Stomach (tissue), 9 donors: ENCODE measurements around the gene TMIGD2. TPM values are rescaled to one million over a fixed set of nuclear protein-coding genes. Genes with fewer than 3 reads are reported as not detected.

Source experiments
- DNase-seq, 2 donors: peaks; one replicate each; pipeline versions ENCODE4 v3.0.0 to v3.0.0-alpha.2; 2013 to 2019
- H3K27ac ChIP-seq, 5 donors: fragments of 200-600 bp in 4 of 5; sonication (generic) in 4 of 5; one replicate each; pipeline ENCODE4 v1.5.1; 2013 to 2019; ENCODE audit warnings: mild to moderate bottlenecking in 1 of 5, moderate library complexity in 1 of 5
- H3K27me3 ChIP-seq, 3 donors: fragments of 200-600 bp; sonication (generic); one replicate each; pipeline ENCODE4 v1.5.1; 2017 to 2019; ENCODE audit warnings: mixed run types in 1 of 3
- H3K36me3 ChIP-seq, 4 donors: fragments of 200-600 bp; sonication (generic); 1 replicate in 3 of 4; 2 replicates in 1 of 4; pipeline ENCODE4 v1.5.1; 2016 to 2019
- H3K4me1 ChIP-seq, 4 donors: fragments of 200-600 bp; sonication (generic); one replicate each; pipeline ENCODE4 v1.5.1; 2016 to 2019
- H3K4me3 ChIP-seq, 4 donors: fragments of 200-600 bp; sonication (generic) in 3 of 4; one replicate each; pipeline ENCODE4 v1.5.1; 2016 to 2019; ENCODE audit warnings: mild to moderate bottlenecking in 1 of 4
- H3K9me3 ChIP-seq, 4 donors: fragments of 200-600 bp; sonication (generic); one replicate each; pipeline ENCODE4 v1.5.1; 2016 to 2019
- CTCF ChIP-seq, 7 experiments: fragments of 450-650 bp in 4 of 7; fragments of 200-600 bp in 3 of 7; sonication (generic) in 3 of 7; IDR thresholded peaks; one replicate each; pipeline ENCODE4 v1.5.1; 2016 to 2019; ENCODE audit warnings: antibody characterized with exemption in 7 of 7, control low read depth in 2 of 7, mild to moderate bottlenecking in 1 of 7
- EP300 ChIP-seq: sonication (generic); formaldehyde crosslinking; IDR thresholded peaks from one replicate; pipeline ENCODE4 v1.6.1; 2017; ENCODE audit warnings: antibody characterized with exemption
- POLR2A ChIP-seq, 4 donors: fragments of 450-650 bp; IDR thresholded peaks; one replicate each; pipeline ENCODE4 v1.6.1; 2016; ENCODE audit warnings: antibody characterized with exemption in 4 of 4, control low read depth in 2 of 4, mild to moderate bottlenecking in 1 of 4, moderate library complexity in 1 of 4
- POLR2AphosphoS5 ChIP-seq, 3 donors: sonication (generic); formaldehyde crosslinking; IDR thresholded peaks; one replicate each; pipeline ENCODE4 v1.6.1; 2016; ENCODE audit warnings: antibody characterized with exemption in 3 of 3
- WGBS, 5 donors: extraction: QIAGEN DNeasy Blood & Tissue Kit in 3 of 5; methylation state at CpG; one replicate each; pipeline versions ENCODE4 v1.1.5 to v1.1.7; 2013 to 2018; 5-methylcytosine and 5-hydroxymethylcytosine counted together
- intact Hi-C: fragments of 100-400 bp; cut with DNase I; formaldehyde crosslinking; loops from one replicate; pipeline ENCODE4 v1.15.1; 2023; ENCODE audit warnings: low total_unique reads
- polyA plus RNA-seq, 3 donors: library from polyadenylated mRNA; stranded (reverse); fragments of 200-250 nt; gene quantifications; one replicate each; pipeline ENCODE4 v1.2.3, GENCODE V29; 2013
- total RNA-seq, 5 donors: library from RNA; depleted of rRNA; stranded (reverse); fragments of >200 nt; gene quantifications; one replicate each; pipeline versions ENCODE4 v1.1.0 to v1.2.3, GENCODE V29; 2014 to 2016
- donor health status: healthy with polysubstance abuse.
- donor health status: Bipolar disorder and iron deficiency.
- donor health status: healthy.

The TMIGD2 gene
- total and polyA plus RNA-seq, 8 donors: 0.55 to 1.1 TPM; not detected in 6

- no peak for DNase-seq
- peaks cover 0 to 7% (median 0%) of the 10 kb centered on the region in 4 donors for H3K9me3 ChIP-seq
- intact Hi-C loops: no loop called here
- H3K4me1 ChIP-seq: peaks cover 0 to 6% (median 2%) of the 10 kb centered on the region in 4 donors
- H3K4me3 ChIP-seq: no peak overlapping the region
- no peak for TF ChIP-seq POLR2A (IDR thresholded peaks at IDR 0.05)
- no peak for TF ChIP-seq CTCF (IDR thresholded peaks at IDR 0.05)
- no peak for TF ChIP-seq EP300
- TF ChIP-seq POLR2AphosphoS5 (IDR thresholded peaks at IDR 0.05): no peak
- 94 to 96% (median 95%) methylated on average over 10 to 11 of the region's 11 CpGs for WGBS, 5 donors
- H3K27ac ChIP-seq: no peak overlapping the region
- no peaks in the 10 kb centered on the region for H3K27me3 ChIP-seq
- H3K36me3 ChIP-seq: peaks cover 67 to 100% (median 98%) of the 10 kb centered on the region in 4 donors
Measured at GRCh38 chr19:4260613-4261191, 41.5 kb downstream of the TMIGD2 start.

- no peaks in the 10 kb centered on the region for H3K4me1 ChIP-seq
- H3K4me3 ChIP-seq: no peak overlapping the region
- no peak overlapping the region for H3K27ac ChIP-seq
- intact Hi-C loops: no loop called here
- TF ChIP-seq CTCF (IDR thresholded peaks at IDR 0.05): no peak
- no peak for TF ChIP-seq POLR2AphosphoS5 (IDR thresholded peaks at IDR 0.05)
- no peak for TF ChIP-seq EP300
- WGBS, 5 donors: 91 to 97% (median 95%) methylated on average over 25 to 28 of the region's 28 CpGs
- H3K36me3 ChIP-seq: peaks cover 79 to 100% (median 100%) of the 10 kb centered on the region in 4 donors
- H3K27me3 ChIP-seq: no peaks in the 10 kb centered on the region
- DNase-seq: no peak
- peaks cover 0 to 8% (median 4%) of the 10 kb centered on the region in 4 donors for H3K9me3 ChIP-seq
Measured at GRCh38 chr19:4258181-4258580, 44.0 kb downstream of the TMIGD2 start.

GRCh38 chr19:4257025-4257424, 45.2 kb downstream of the TMIGD2 start:
- no peaks in the 10 kb centered on the region for H3K27me3 ChIP-seq
- DNase-seq: no peak
- no peak overlapping the region for H3K27ac ChIP-seq
- 82 to 98% (median 90%) methylated on average over 6 of the region's 6 CpGs for WGBS, 5 donors
- no peak overlapping the region for H3K4me3 ChIP-seq
- peaks cover 76 to 100% (median 100%) of the 10 kb centered on the region in 4 donors for H3K36me3 ChIP-seq
- intact Hi-C loops: no loop called here
- TF ChIP-seq POLR2A (IDR thresholded peaks at IDR 0.05): no peak
- no peak for TF ChIP-seq POLR2AphosphoS5 (IDR thresholded peaks at IDR 0.05)
- TF ChIP-seq CTCF (IDR thresholded peaks at IDR 0.05): no peak
- no peak for TF ChIP-seq EP300
- peaks cover 0 to 8% (median 4%) of the 10 kb centered on the region in 4 donors for H3K9me3 ChIP-seq
- no peaks in the 10 kb centered on the region for H3K4me1 ChIP-seq

- H3K27ac ChIP-seq: no peak overlapping the region
- H3K4me3 ChIP-seq: no peak overlapping the region
- 96 to 100% (median 99%) methylated on average over 2 to 4 of the region's 4 CpGs for WGBS, 5 donors
- H3K9me3 ChIP-seq: peaks cover 0 to 8% (median 4%) of the 10 kb centered on the region in 4 donors
- H3K27me3 ChIP-seq: no peaks in the 10 kb centered on the region
- H3K36me3 ChIP-seq: peaks cover 76 to 100% (median 100%) of the 10 kb centered on the region in 4 donors
- no peak for TF ChIP-seq POLR2AphosphoS5 (IDR thresholded peaks at IDR 0.05)
- no peak for TF ChIP-seq CTCF (IDR thresholded peaks at IDR 0.05)
- TF ChIP-seq EP300: no peak
- H3K4me1 ChIP-seq: no peaks in the 10 kb centered on the region
- no peak for DNase-seq
- intact Hi-C loops: no loop called here
Measured at GRCh38 chr19:4256563-4256962, 45.6 kb downstream of the TMIGD2 start.
